HFFc6 (cell line): Measurements from ENCODE around the gene GCH1. TPM values are rescaled to one million over a fixed set of nuclear protein-coding genes. Genes with fewer than 3 reads are reported as not detected.

Experiments
- DNase-seq: peaks from one replicate; pipeline ENCODE4 v3.0.0-alpha.2; 2018
- H3K27ac Mint-ChIP-seq: 2 replicates; pipeline ENCODE4 v1.8.0; 2020; ENCODE audit warnings: mild to moderate bottlenecking, mixed read lengths
- H3K27me3 Mint-ChIP-seq: 2 replicates; pipeline ENCODE4 v1.8.0; 2021; ENCODE audit warnings: mild to moderate bottlenecking, moderate library complexity, mixed read lengths; ENCODE audit not compliant: insufficient read depth
- H3K36me3 Mint-ChIP-seq: 2 replicates; pipeline ENCODE4 v1.8.0; 2021; ENCODE audit warnings: low read depth, mixed read lengths
- H3K4me1 Mint-ChIP-seq: 2 replicates; pipeline ENCODE4 v1.8.0; 2020; ENCODE audit warnings: low read depth, mixed read lengths
- H3K4me3 Mint-ChIP-seq: 2 replicates; pipeline ENCODE4 v1.8.0; 2020; ENCODE audit warnings: mild to moderate bottlenecking, moderate library complexity, mixed read lengths
- H3K9me3 Mint-ChIP-seq: 2 replicates; pipeline ENCODE4 v1.8.0; 2020; ENCODE audit warnings: mild to moderate bottlenecking, mixed read lengths
- CTCF ChIP-seq: fragments of 200-600 bp; sonication (generic); IDR thresholded peaks from 2 replicates; pipeline ENCODE4 v1.5.0; 2021; ENCODE audit warnings: antibody characterized with exemption, mild to moderate bottlenecking
- total RNA-seq, 6 experiments: library from RNA; stranded (reverse); fragmentation: NEBNext Ultra II Directional; extraction: Animal tissue kit (Norgen Biotek cat#: 25700); gene quantifications; 2 replicates in 1 of 6; 3 replicates in 5 of 6; pipeline ENCODE4 v1.2.3, GENCODE V29; 2021

Gene GCH1
- total RNA-seq, 6 experiments from 2014 or later = 0.20 to 0.45 (median 0.31) TPM

- Mint-ChIP-seq H3K4me3 (no peak overlapping the region), H3K27me3 (peaks cover 15% of the 10 kb centered on the region), H3K36me3 (peaks cover 3% of the 10 kb centered on the region; the same call in 1 of the 2 replicates), H3K9me3 (peaks cover 6% of the 10 kb centered on the region), H3K27ac (no peak overlapping the region), H3K4me1 (no peaks in the 10 kb centered on the region)
- no peak for TF ChIP-seq CTCF
- no peak for DNase-seq
These were observed 73.0 kb downstream of the GCH1 start for GRCh38 chr14:54829486-54830224.

GRCh38 chr14:54828037-54828436 lies 74.6 kb downstream of the GCH1 start:
- Mint-ChIP-seq H3K4me3 (no peak overlapping the region), H3K9me3 (peaks cover 19% of the 10 kb centered on the region), H3K27ac (no peak overlapping the region), H3K4me1 (no peaks in the 10 kb centered on the region), H3K36me3 (peaks cover 13% of the 10 kb centered on the region), H3K27me3 (peaks cover 15% of the 10 kb centered on the region)
- no peak for TF ChIP-seq CTCF
- no peak for DNase-seq

- no peak overlapping the region for H3K27ac Mint-ChIP-seq
- no peak overlapping the region for H3K4me3 Mint-ChIP-seq
- H3K9me3 Mint-ChIP-seq = peaks cover 19% of the 10 kb centered on the region
- peaks cover 2% of the 10 kb centered on the region for H3K4me1 Mint-ChIP-seq
- H3K27me3 Mint-ChIP-seq = peaks cover 28% of the 10 kb centered on the region
- TF ChIP-seq CTCF = no peak
- H3K36me3 Mint-ChIP-seq = peaks cover 13% of the 10 kb centered on the region
- DNase-seq = no peak
These were observed 78.7 kb downstream of the GCH1 start for GRCh38 chr14:54823757-54824549.

GRCh38 chr14:54822685-54823084 lies 79.9 kb downstream of the GCH1 start:
- H3K27ac Mint-ChIP-seq = no peak overlapping the region
- TF ChIP-seq CTCF = no peak
- peaks cover 12% of the 10 kb centered on the region for H3K4me1 Mint-ChIP-seq
- peaks cover 13% of the 10 kb centered on the region for H3K36me3 Mint-ChIP-seq
- DNase-seq = no peak
- H3K27me3 Mint-ChIP-seq = peaks cover 29% of the 10 kb centered on the region
- peaks cover 19% of the 10 kb centered on the region for H3K9me3 Mint-ChIP-seq
- H3K4me3 Mint-ChIP-seq = no peak overlapping the region

GRCh38 chr14:54818201-54819133 lies 84.2 kb downstream of the GCH1 start:
- Mint-ChIP-seq H3K27ac (peak overlapping the region; percentile 54), H3K27me3 (peaks cover 46% of the 10 kb centered on the region), H3K9me3 (peaks cover under 1% of the 10 kb centered on the region; the same call in 1 of the 2 replicates), H3K4me3 (peak overlapping the region; percentile 55; the same call in 1 of the 2 replicates), H3K4me1 (peaks cover 12% of the 10 kb centered on the region), H3K36me3 (peaks cover under 1% of the 10 kb centered on the region; the same call in 1 of the 2 replicates)
- peak; percentile 85 for DNase-seq
- no peak for TF ChIP-seq CTCF
